AG08395 (cell line): ENCODE data around the gene GCNT3.

Experiments
- DNase-seq: peaks from one replicate; pipeline ENCODE4 v3.0.0; 2012; ENCODE audit warnings: mixed read lengths, low spot score

The GCNT3 gene

GRCh38 chr15:59611276-59612260, at the start of gene GCNT3:
TSS of gene GCNT3 (plus strand) at chr15:59611783. CDS start at chr15:59618239, 6,456 bp downstream.
- DNase-seq, result peak; percentile 26

GRCh38 chr15:59562448-59563186, 49.0 kb upstream of the GCNT3 start:
- no peak for DNase-seq

GRCh38 chr15:59565299-59565698, 46.3 kb upstream of the GCNT3 start:
- no peak for DNase-seq

- DNase-seq, result no peak
Measured at GRCh38 chr15:59567324-59567723, 44.3 kb upstream of the GCNT3 start.

- DNase-seq, result no peak
Measured at GRCh38 chr15:59569477-59569876, 42.1 kb upstream of the GCNT3 start.

GRCh38 chr15:59570315-59570714, 41.3 kb upstream of the GCNT3 start:
- no peak for DNase-seq

- no peak for DNase-seq
Measured at GRCh38 chr15:59571606-59572005, 40.0 kb upstream of the GCNT3 start.

- DNase-seq, result no peak
Measured at GRCh38 chr15:59583088-59583487, 28.5 kb upstream of the GCNT3 start.

GRCh38 chr15:59587085-59587826, 24.3 kb upstream of the GCNT3 start:
- DNase-seq, result no peak

- DNase-seq, result no peak
Measured at GRCh38 chr15:59590027-59590426, 21.6 kb upstream of the GCNT3 start.

- no peak for DNase-seq
Measured at GRCh38 chr15:59591356-59591755, 20.2 kb upstream of the GCNT3 start.

GRCh38 chr15:59594493-59594942, 17.1 kb upstream of the GCNT3 start:
- peak; percentile 33 for DNase-seq

GRCh38 chr15:59594991-59595390, 16.6 kb upstream of the GCNT3 start:
- DNase-seq, result no peak

- no peak for DNase-seq
Measured at GRCh38 chr15:59595434-59595915, 16.1 kb upstream of the GCNT3 start.

- DNase-seq, result no peak
Measured at GRCh38 chr15:59596640-59597039, 14.9 kb upstream of the GCNT3 start.

GRCh38 chr15:59598461-59598860, 13.1 kb upstream of the GCNT3 start:
- DNase-seq, result no peak

GRCh38 chr15:59605994-59606393, 5.6 kb upstream of the GCNT3 start:
- DNase-seq, result no peak

- no peak for DNase-seq
Measured at GRCh38 chr15:59609730-59610712, 1.6 kb upstream of the GCNT3 start.

GRCh38 chr15:59614153-59614552, 2.6 kb downstream of the GCNT3 start:
- DNase-seq, result no peak

- DNase-seq, result no peak
Measured at GRCh38 chr15:59615661-59616060, 4.1 kb downstream of the GCNT3 start.

- DNase-seq, result no peak
Measured at GRCh38 chr15:59616379-59616778, 4.8 kb downstream of the GCNT3 start.
